CD4-positive, alpha-beta T cell treated with Interleukin-17A for 4 hours (primary cell): ENCODE measurements around the gene FAIM2.

ENCODE experiments used
- DNase-seq: peaks from one replicate; pipeline ENCODE4 v3.0.0-alpha.2; 2020; ENCODE audit warnings: mixed read lengths

FAIM2 gene

GRCh38 chr12:49819786-49820185 lies 83.9 kb downstream of the FAIM2 start:
- no peak for DNase-seq

DNA sequence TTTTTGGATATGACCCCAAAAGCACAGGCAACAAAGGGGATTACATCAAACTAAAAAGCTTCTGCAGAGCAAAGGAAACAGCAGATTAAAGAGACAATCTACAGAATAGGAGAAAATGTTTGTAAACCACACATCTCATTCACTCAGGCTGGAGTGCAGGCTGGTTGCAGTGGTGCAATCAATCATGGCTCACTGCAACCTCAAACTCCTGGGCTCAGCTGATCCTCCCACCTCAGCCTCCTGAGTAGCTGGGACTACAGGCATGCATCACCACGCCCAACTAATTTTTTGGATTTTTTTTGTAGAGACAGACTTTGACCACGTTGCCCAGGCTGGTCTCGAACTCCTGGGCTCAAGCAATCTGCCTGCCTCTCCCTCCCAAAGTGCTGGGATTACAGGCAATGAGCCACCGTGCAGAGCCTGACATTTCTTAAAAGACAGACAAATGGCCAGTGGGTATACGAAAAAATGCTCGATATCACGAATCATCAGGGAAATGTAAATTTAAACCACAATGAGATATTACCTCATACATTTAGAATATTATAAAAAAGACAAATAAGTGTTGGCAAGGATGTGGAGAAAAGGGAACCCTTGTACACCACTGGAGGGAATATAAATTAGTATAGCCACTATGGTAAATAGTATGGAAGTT lies 85.3 kb downstream of the FAIM2 start:
- no peak for DNase-seq
